BJ (cell line): ENCODE results near the gene MED26. TPM values are rescaled to one million over a fixed set of nuclear protein-coding genes. Genes with fewer than 3 reads are reported as not detected.
"Not testable (repeated sequence)": the region's sequence is repeated elsewhere in the genome, so short reads cannot be mapped to it uniquely, and the experiment has no call there.

ENCODE experiments used
- CTCF ChIA-PET: fragments of 350-600 bp; formaldehyde crosslinking; extraction: SDS; loops from one replicate; lab custom pipeline; 2021; ENCODE audit warnings: antibody characterized with exemption, inconsistent platforms; lab: Yijun Ruan, JAX
- POLR2A ChIA-PET: fragments of 300-600 bp; sonication (Branson Sonifier 250); formaldehyde crosslinking; extraction: SDS; loops from one replicate; lab custom pipeline; 2021; ENCODE audit warnings: antibody characterized with exemption; lab: Charles Lee
- DNase-seq: peaks from one replicate; pipeline ENCODE4 v3.0.0-alpha.2; 2011; ENCODE audit warnings: low read depth
- H3K27me3 ChIP-seq: 2 replicates; pipeline ENCODE4 v1.6.0; 2011; ENCODE audit warnings: low read length; ENCODE audit not compliant: control insufficient read depth, insufficient read depth
- H3K36me3 ChIP-seq: 2 replicates; pipeline ENCODE4 v1.5.1; 2011; ENCODE audit warnings: low read length; ENCODE audit not compliant: control insufficient read depth, insufficient read depth
- H3K4me3 ChIP-seq: 2 replicates; pipeline ENCODE4 v1.5.1; 2011; ENCODE audit warnings: low read depth, mild to moderate bottlenecking, control low read depth, low read length
- polyA plus RNA-seq: library from polyadenylated mRNA; depleted of rRNA; stranded (reverse); fragments of >200 nt; gene quantifications from 2 replicates; pipeline ENCODE4 v1.2.3, GENCODE V29; 2011
- TF ChIP-seq, protein P1 (sequence below): IDR thresholded peaks from 2 replicates; pipeline ENCODE4 v1.5.1; 2011; ENCODE audit warnings: low read depth, mild to moderate bottlenecking, control low read depth, inconsistent platforms, low read length, moderate library complexity; ENCODE audit not compliant: insufficient read depth

The MED26 gene
- polyA plus RNA-seq, 1 experiment: 3.9 TPM

- no peak overlapping the region for H3K4me3 ChIP-seq
- TF ChIP-seq, protein P1, sequence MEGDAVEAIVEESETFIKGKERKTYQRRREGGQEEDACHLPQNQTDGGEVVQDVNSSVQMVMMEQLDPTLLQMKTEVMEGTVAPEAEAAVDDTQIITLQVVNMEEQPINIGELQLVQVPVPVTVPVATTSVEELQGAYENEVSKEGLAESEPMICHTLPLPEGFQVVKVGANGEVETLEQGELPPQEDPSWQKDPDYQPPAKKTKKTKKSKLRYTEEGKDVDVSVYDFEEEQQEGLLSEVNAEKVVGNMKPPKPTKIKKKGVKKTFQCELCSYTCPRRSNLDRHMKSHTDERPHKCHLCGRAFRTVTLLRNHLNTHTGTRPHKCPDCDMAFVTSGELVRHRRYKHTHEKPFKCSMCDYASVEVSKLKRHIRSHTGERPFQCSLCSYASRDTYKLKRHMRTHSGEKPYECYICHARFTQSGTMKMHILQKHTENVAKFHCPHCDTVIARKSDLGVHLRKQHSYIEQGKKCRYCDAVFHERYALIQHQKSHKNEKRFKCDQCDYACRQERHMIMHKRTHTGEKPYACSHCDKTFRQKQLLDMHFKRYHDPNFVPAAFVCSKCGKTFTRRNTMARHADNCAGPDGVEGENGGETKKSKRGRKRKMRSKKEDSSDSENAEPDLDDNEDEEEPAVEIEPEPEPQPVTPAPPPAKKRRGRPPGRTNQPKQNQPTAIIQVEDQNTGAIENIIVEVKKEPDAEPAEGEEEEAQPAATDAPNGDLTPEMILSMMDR: no peak
- H3K27me3 ChIP-seq: no peaks in the 10 kb centered on the region
- CTCF ChIA-PET: no interaction called here
- DNase-seq: no peak
- peaks cover 28% of the 10 kb centered on the region for H3K36me3 ChIP-seq
- POLR2A ChIA-PET: no interaction called here
Observed at GRCh38 chr19:16564842-16565241, 63.2 kb downstream of the MED26 start.

DNA sequence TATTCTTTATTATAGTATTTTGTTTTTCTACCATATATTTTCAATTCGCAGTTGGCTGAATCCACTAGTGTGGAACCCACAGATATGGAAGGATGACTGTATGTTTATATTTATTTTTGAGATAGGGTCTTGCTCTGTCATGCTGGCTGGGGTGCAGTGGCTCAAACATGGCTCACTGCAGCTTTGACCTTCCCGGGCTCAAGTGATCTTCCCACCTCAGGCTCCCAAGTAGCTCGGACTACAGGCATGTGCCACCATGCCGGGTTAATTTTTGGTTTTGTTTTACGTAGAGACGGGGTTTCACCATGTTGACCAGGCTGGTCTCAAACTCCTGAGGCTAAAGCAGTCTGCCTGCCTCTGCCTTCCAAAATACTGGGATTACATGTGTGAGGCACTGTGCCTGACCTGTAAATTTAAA lies 65.4 kb downstream of the MED26 start:
- CTCF ChIA-PET: no interaction called here
- POLR2A ChIA-PET: no interaction called here
- H3K27me3 ChIP-seq: no peaks in the 10 kb centered on the region
- DNase-seq: no peak
- H3K36me3 ChIP-seq: peaks cover 23% of the 10 kb centered on the region
- TF ChIP-seq, protein P1: no peak
- H3K4me3 ChIP-seq: no peak overlapping the region

- ChIA-PET POLR2A (no interaction called here), CTCF (no interaction called here)
- DNase-seq: no peak
Observed at GRCh38 chr19:16561382-16561781, 66.6 kb downstream of the MED26 start.

DNA sequence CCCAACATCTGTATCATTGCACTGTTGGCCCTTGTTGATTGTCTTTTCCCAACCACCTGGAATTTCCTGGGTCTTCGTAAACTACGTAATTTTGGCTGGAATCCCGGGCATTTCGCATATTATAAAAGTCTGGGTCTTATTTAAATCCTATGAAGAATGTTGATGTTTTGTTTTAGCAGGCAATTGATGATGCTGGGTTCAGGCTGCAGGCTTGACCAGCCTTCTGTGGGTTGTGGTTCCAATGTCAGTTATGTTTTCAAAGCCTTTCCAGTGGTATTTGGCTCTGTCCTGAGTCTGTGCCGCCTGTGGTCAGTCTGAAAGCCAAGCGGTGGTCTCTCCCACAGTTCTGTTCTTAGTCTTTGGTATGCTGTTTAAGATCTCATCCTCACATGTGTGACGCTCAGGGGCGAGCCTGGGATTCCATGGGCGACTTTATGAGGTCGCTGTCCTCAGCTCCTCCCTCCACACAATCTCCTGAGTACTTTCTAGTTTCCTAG lies 68.2 kb downstream of the MED26 start:
- DNase-seq: no peak
- TF ChIP-seq, protein P1: no peak
- Histone ChIP-seq H3K4me3 (no peak overlapping the region), H3K36me3 (peaks cover 29% of the 10 kb centered on the region), H3K27me3 (no peaks in the 10 kb centered on the region)
- ChIA-PET CTCF (no interaction called here), POLR2A (no interaction called here)

More at GRCh38 chr19:16561382-16561781, 66.6 kb downstream of the MED26 start:
- H3K36me3 ChIP-seq: peaks cover 23% of the 10 kb centered on the region
- TF ChIP-seq, protein P1: no peak
- no peaks in the 10 kb centered on the region for H3K27me3 ChIP-seq
- no peak overlapping the region for H3K4me3 ChIP-seq

DNA sequence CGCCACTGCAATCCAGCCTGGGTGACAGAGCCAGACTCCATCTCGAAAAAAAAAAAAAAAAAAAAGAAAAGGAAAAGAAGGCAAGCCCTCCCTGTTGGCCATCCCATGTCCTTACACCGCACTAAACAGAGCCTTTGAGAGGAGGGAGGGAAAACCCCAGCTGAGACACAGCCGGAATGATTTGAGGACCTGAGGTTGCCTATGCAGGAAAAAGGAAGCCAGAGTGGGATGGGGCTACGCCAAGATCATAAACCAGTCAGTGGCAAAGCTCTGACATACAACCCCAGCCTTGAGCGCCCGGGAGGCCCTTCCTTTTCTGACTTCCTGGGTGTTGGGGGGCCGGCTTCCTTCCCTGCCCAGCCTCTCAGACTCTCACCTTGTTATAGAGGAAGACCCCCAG lies 73.2 kb downstream of the MED26 start:
- ChIA-PET CTCF (no interaction called here), POLR2A (no interaction called here)
- TF ChIP-seq, protein P1: no peak
- Histone ChIP-seq H3K4me3 (no peak overlapping the region), H3K36me3 (peaks cover 28% of the 10 kb centered on the region), H3K27me3 (no peaks in the 10 kb centered on the region)
- no peak for DNase-seq

GRCh38 chr19:16551902-16552301 lies 76.1 kb downstream of the MED26 start:
- DNase-seq: not testable (repeated sequence)

More at GRCh38 chr19:16551902-16552301, 76.1 kb downstream of the MED26 start:
- POLR2A ChIA-PET, H3K4me3 ChIP-seq, CTCF ChIA-PET, H3K27me3 ChIP-seq: not testable (repeated sequence)
- H3K36me3 ChIP-seq: peaks cover 24% of the 10 kb centered on the region
